ENCODE results near the gene TADA3. TPM values are rescaled to one million over a fixed set of nuclear protein-coding genes. Genes with fewer than 3 reads are reported as not detected.

The TADA3 gene
- total and polyA plus RNA-seq, 9 of the 15 experiments (the other 6 are each of a cell fraction or from before 2014, with no cell fraction given) = 4.1 to 110 (median 74.8) TPM

DNA sequence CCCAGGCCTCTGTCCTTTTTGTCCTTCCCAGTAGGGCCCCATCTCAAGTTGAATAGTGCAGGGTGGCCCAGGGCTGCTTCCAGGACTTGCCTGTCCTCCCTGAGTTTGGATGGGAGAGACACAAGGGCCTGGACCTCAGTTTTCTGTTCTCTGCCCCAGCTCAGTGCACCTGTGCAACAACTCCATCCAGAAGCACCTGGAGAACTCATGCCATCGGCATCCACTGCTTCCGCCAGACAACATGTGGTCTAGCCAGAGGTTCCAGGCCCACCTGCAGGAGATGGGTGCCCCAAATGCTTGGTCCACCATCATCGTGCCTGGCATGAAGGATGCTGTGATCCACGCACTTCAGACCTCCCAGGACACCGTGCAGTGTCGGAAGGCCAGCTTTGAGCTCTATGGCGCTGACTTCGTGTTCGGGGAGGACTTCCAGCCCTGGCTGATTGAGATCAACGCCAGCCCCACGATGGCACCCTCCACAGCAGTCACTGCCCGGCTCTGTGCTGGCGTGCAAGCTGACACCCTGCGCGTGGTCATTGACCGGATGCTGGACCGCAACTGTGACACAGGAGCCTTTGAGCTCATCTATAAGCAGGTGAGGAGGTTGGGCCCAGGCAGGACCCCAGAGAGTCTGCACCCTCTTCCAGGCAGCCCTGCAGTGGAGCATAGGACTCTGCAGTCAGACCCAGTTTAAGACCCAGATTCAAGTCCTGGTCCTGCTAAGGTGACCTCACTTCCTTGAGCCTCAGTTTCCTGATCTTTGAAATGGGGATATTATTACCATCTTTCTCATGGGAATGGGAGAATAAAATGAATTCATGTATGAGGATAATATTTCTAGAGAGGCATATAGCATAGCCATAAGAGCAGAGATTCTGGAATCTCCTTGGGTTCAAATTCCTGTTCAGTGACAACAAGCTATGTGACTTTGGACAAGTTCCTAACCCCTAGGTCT, 36.8 kb upstream of the TADA3 start (continued):
- TF ChIP-seq MAX (CRISPR knock-in tag; IDR thresholded peaks at IDR 0.05) = peak; percentile 32; the same call in 1 of the 2 replicates
- TF ChIP-seq, protein P1, sequence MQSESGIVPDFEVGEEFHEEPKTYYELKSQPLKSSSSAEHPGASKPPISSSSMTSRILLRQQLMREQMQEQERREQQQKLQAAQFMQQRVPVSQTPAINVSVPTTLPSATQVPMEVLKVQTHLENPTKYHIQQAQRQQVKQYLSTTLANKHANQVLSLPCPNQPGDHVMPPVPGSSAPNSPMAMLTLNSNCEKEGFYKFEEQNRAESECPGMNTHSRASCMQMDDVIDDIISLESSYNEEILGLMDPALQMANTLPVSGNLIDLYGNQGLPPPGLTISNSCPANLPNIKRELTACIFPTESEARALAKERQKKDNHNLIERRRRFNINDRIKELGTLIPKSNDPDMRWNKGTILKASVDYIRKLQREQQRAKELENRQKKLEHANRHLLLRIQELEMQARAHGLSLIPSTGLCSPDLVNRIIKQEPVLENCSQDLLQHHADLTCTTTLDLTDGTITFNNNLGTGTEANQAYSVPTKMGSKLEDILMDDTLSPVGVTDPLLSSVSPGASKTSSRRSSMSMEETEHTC (IDR thresholded peaks at IDR 0.05) = no peak
- TF ChIP-seq MTA3 (IDR thresholded peaks at IDR 0.05; ENCODE audit: borderline replicate concordance) = no peak
- TF ChIP-seq SP2 (IDR thresholded peaks at IDR 0.05; ENCODE audit: extremely low read depth, low read depth, low read length, poor library complexity, severe bottlenecking) = no peak
- TF ChIP-seq, protein P2, sequence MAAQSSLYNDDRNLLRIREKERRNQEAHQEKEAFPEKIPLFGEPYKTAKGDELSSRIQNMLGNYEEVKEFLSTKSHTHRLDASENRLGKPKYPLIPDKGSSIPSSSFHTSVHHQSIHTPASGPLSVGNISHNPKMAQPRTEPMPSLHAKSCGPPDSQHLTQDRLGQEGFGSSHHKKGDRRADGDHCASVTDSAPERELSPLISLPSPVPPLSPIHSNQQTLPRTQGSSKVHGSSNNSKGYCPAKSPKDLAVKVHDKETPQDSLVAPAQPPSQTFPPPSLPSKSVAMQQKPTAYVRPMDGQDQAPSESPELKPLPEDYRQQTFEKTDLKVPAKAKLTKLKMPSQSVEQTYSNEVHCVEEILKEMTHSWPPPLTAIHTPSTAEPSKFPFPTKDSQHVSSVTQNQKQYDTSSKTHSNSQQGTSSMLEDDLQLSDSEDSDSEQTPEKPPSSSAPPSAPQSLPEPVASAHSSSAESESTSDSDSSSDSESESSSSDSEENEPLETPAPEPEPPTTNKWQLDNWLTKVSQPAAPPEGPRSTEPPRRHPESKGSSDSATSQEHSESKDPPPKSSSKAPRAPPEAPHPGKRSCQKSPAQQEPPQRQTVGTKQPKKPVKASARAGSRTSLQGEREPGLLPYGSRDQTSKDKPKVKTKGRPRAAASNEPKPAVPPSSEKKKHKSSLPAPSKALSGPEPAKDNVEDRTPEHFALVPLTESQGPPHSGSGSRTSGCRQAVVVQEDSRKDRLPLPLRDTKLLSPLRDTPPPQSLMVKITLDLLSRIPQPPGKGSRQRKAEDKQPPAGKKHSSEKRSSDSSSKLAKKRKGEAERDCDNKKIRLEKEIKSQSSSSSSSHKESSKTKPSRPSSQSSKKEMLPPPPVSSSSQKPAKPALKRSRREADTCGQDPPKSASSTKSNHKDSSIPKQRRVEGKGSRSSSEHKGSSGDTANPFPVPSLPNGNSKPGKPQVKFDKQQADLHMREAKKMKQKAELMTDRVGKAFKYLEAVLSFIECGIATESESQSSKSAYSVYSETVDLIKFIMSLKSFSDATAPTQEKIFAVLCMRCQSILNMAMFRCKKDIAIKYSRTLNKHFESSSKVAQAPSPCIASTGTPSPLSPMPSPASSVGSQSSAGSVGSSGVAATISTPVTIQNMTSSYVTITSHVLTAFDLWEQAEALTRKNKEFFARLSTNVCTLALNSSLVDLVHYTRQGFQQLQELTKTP (IDR thresholded peaks at IDR 0.05; ENCODE audit: low read depth in 1 of 2, partially characterized antibody in 2 of 2) = no peak
- TF ChIP-seq, protein P3, sequence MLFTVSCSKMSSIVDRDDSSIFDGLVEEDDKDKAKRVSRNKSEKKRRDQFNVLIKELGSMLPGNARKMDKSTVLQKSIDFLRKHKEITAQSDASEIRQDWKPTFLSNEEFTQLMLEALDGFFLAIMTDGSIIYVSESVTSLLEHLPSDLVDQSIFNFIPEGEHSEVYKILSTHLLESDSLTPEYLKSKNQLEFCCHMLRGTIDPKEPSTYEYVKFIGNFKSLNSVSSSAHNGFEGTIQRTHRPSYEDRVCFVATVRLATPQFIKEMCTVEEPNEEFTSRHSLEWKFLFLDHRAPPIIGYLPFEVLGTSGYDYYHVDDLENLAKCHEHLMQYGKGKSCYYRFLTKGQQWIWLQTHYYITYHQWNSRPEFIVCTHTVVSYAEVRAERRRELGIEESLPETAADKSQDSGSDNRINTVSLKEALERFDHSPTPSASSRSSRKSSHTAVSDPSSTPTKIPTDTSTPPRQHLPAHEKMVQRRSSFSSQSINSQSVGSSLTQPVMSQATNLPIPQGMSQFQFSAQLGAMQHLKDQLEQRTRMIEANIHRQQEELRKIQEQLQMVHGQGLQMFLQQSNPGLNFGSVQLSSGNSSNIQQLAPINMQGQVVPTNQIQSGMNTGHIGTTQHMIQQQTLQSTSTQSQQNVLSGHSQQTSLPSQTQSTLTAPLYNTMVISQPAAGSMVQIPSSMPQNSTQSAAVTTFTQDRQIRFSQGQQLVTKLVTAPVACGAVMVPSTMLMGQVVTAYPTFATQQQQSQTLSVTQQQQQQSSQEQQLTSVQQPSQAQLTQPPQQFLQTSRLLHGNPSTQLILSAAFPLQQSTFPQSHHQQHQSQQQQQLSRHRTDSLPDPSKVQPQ (CRISPR knock-in tag; IDR thresholded peaks at IDR 0.05; ENCODE audit: borderline replicate concordance) = no peak
- TF ChIP-seq, protein P4, sequence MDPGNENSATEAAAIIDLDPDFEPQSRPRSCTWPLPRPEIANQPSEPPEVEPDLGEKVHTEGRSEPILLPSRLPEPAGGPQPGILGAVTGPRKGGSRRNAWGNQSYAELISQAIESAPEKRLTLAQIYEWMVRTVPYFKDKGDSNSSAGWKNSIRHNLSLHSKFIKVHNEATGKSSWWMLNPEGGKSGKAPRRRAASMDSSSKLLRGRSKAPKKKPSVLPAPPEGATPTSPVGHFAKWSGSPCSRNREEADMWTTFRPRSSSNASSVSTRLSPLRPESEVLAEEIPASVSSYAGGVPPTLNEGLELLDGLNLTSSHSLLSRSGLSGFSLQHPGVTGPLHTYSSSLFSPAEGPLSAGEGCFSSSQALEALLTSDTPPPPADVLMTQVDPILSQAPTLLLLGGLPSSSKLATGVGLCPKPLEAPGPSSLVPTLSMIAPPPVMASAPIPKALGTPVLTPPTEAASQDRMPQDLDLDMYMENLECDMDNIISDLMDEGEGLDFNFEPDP (CRISPR knock-in tag; IDR thresholded peaks at IDR 0.05) = no peak
- no peak for TF ChIP-seq MEIS2 (IDR thresholded peaks at IDR 0.05; ENCODE audit: partially characterized antibody)
- TF ChIP-seq ETV1 (tag; conservative IDR thresholded peaks at IDR 0.05; ENCODE audit: low read depth) = 0 out of 2 replicates have a peak, but pooled peaks have one; percentile 25
- TF ChIP-seq ADNP (tag; IDR thresholded peaks at IDR 0.05) = peak; percentile 79
- no peak for TF ChIP-seq NELFE (IDR thresholded peaks at IDR 0.05; ENCODE audit: insufficient read depth, insufficient read length)
- no peak for TF ChIP-seq ZNF668 (CRISPR knock-in tag; IDR thresholded peaks at IDR 0.05)
- TF ChIP-seq CREM (IDR thresholded peaks at IDR 0.05; ENCODE audit: low read depth) = no peak
- TF ChIP-seq RAD21 (CRISPR knock-in tag; conservative IDR thresholded peaks at IDR 0.05 in 1 of 2, IDR thresholded peaks at IDR 0.05 in 1 of 2) = no peak
- TF ChIP-seq BCOR (IDR thresholded peaks at IDR 0.05) = peak; percentile 81
- 0 out of 2 replicates have a peak, but pooled peaks have one; percentile 38 for TF ChIP-seq CBX1 (IDR thresholded peaks at IDR 0.05; ENCODE audit: low read depth)

Data from K562 (cell line).